GM12864 (cell line): ENCODE results near the gene AIFM3.

ENCODE experiments used
- DNase-seq: peaks from one replicate; pipeline ENCODE4 v3.0.0-alpha.2; 2011; ENCODE audit warnings: low read depth
- H3K4me3 ChIP-seq: 2 replicates; pipeline ENCODE4 v1.5.1; 2011; ENCODE audit warnings: mild to moderate bottlenecking, low read depth, low read length, control low read depth
- TF ChIP-seq, protein P1 (sequence below): IDR thresholded peaks from 2 replicates; pipeline ENCODE4 v1.5.1; 2011; ENCODE audit warnings: low read depth, mild to moderate bottlenecking, moderate library complexity, low read length, control low read depth, inconsistent platforms; ENCODE audit errors: missing control alignments

The AIFM3 gene

DNA sequence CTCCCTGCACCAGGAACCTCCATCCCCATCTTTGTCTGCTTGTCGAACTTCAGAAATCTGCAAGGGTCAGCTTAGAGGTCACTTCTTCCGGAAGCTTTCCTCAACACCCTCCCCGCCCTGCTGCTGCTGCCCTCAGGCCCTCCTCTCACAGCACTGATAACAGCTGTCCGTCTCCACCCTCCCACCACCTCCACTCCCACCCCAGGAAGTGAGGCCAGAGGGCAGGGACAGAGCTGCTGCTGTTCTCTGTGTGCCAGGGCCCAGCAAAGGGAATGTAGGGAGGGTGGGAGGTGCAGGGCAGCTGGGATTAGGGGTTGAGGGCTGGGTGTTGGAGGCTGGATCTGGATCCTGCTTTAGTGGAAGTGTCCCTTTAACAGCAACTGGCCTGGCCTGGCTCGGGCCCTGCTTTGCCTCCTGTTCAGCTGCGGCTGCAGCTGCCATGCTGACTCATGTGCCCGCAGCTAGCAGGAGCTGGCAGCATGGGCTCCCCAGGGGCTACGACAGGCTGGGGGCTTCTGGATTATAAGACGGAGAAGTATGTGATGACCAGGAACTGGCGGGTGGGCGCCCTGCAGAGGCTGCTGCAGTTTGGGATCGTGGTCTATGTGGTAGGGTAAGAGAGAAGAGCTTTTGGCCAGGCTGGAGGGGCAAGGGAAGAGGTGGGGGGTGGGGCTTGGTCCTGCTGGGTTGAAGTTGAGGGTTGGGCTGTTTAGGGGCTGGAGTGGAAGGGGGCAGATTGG lies 47.8 kb downstream of the AIFM3 start, which contains the start of gene P2RX6:
P2RX6 (plus strand) TSS at position 440 of the 740 bp plus-strand sequence; CDS start at position 450, 10 bp downstream.
- no peak for DNase-seq
- peak within 1 kb of the TSS; percentile 25; the same call in 1 of the 2 replicates for H3K4me3 ChIP-seq
- TF ChIP-seq, protein P1, sequence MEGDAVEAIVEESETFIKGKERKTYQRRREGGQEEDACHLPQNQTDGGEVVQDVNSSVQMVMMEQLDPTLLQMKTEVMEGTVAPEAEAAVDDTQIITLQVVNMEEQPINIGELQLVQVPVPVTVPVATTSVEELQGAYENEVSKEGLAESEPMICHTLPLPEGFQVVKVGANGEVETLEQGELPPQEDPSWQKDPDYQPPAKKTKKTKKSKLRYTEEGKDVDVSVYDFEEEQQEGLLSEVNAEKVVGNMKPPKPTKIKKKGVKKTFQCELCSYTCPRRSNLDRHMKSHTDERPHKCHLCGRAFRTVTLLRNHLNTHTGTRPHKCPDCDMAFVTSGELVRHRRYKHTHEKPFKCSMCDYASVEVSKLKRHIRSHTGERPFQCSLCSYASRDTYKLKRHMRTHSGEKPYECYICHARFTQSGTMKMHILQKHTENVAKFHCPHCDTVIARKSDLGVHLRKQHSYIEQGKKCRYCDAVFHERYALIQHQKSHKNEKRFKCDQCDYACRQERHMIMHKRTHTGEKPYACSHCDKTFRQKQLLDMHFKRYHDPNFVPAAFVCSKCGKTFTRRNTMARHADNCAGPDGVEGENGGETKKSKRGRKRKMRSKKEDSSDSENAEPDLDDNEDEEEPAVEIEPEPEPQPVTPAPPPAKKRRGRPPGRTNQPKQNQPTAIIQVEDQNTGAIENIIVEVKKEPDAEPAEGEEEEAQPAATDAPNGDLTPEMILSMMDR, result no peak

DNA sequence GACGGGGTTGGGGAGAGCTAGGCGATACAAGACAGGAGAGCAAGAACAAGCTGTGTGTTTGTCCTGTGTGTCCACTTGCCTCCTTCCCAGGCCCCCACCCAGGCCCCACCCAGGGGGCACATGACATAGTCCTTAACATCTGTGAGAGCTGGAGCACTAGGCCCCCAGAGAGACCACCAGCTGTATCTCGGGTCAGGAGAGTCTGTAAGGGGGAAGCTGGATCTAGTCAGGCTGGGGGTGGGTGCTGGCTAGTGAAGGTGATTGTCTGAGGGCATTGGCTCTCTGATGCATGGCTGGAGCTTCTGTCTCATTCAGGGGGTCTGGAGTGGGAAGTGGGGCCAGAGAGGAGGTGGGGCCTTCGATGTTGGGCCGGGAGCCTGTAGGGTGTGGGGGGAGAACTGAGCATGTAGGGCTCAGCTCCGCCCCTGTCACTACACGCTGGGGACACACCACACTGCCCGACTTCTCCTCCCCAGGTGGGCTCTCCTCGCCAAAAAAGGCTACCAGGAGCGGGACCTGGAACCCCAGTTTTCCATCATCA lies 48.5 kb downstream of the AIFM3 start:
- H3K4me3 ChIP-seq, result no peak overlapping the region
- TF ChIP-seq, protein P1, result no peak
- no peak for DNase-seq

DNA sequence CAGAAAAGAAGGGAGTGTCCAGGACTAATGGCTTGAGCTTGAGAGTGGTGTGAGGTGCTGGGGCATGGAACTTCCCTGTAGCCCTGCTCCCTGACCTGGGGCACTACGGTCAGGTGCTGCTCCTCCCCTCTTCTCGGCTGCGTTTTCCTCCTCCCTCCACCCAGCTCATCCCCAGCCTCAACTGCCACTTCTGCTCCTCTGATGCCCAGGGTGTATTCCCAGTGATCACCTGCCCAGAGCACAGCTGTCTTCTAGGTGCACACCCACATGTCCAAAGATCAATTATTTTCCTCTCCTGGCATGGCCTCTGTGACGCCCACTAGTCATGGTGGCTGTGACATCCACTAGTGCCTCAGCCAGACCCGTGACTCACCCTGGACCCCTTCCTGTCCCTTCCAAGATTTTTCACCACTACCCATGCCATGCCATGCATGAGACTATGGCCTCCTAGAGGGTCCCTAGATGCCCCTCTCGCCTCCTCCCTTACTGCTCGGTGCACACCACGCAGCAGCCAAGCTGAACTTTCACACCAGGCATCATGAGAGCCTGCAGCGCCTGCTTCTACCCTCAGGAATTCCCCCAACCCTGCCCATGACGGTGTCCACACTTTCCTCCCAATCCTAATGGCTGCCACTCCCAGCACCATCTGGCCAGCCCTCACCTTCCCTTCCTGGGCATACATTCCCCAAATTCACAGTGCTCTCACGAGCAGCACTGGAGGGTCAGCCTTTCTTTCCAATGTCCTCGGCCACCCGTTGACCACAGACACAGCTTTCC lies 49.8 kb downstream of the AIFM3 start:
- TF ChIP-seq, protein P1, result no peak
- no peak overlapping the region for H3K4me3 ChIP-seq
- DNase-seq, result no peak

DNA sequence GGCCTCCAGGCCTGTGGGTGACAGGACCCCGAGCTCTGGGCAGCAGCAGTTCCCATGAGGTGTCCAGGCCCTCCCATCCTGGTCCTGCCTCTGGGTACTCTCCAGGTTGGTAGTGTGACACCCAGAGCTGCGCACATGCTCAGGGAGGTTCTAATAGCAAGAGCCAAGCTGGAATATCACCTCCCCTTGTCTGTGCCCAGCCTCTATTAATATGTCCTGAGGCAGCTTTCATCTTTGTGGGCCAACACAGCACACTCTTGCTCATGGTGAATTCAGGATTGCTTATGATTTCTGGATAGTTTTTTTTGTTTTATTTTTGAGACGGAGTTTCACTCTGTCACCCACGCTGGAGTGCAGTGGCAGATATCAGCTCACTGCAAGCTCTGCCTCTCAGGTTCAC lies 51.3 kb downstream of the AIFM3 start:
- H3K4me3 ChIP-seq, result no peak overlapping the region
- no peak for DNase-seq
- TF ChIP-seq, protein P1, result no peak

DNA sequence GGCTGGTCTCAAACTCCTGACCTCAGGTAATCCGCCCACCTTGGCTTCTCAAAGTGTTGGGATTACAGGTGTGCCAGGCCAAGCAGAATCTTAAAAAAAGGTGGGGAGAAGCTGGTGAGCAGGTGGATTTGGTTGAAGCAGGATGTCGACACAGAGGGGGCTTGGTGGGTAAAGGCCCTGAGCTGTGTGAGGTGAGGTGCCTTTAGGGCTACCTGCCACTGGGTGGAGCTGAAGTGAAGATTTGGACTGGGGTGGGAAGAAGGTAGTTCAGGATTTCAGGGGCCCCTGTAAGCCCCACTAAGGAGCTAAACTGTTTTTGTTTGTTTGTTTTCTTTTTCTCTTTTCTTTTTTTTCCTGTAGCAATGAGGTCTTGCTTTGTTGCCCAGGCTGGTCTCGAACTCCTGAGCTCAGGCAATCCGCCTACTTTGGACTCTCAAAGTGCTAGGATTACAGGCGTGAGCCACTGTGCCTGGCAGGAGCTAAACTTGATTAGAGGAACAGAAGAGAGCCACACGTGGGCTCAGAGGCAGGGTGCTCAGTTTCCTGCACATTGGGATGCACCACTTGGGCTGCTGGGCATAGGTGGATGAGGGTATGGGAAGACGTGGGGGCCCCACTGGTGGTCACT lies 53.9 kb downstream of the AIFM3 start:
- no peak overlapping the region for H3K4me3 ChIP-seq
- TF ChIP-seq, protein P1, result peak; percentile 68
- no peak for DNase-seq

DNA sequence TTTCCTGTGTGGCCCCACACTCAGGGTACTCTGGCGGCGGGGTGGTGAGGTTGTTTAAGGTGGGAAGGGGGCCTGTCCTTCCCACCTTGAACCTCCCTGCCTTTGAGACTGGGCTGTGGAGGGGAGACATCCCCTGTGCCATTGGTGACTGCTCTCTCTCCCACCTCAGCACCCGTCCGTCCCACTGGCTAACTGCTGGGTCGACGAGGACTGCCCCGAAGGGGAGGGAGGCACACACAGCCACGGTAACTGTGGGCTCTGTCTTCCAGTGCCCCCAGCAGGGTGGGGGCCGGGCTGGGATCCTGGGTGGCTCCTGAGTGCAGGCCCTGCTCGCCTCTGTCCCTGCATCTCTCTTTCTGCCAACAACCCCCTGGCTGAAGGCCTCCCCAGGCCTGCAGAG lies 55.5 kb downstream of the AIFM3 start:
- no peak for DNase-seq
- H3K4me3 ChIP-seq, result no peak overlapping the region
- TF ChIP-seq, protein P1, result no peak
